Measurements from ENCODE around the gene IRGQ. TPM values are rescaled to one million over a fixed set of nuclear protein-coding genes. Genes with fewer than 3 reads are reported as not detected.
"Not testable (repeated sequence)": the region's sequence is repeated elsewhere in the genome, so short reads cannot be mapped to it uniquely, and the experiment has no call there.

The IRGQ gene
- total and polyA plus RNA-seq, 2 experiments from 2014 or later = 9.6 to 26.2 TPM

DNA sequence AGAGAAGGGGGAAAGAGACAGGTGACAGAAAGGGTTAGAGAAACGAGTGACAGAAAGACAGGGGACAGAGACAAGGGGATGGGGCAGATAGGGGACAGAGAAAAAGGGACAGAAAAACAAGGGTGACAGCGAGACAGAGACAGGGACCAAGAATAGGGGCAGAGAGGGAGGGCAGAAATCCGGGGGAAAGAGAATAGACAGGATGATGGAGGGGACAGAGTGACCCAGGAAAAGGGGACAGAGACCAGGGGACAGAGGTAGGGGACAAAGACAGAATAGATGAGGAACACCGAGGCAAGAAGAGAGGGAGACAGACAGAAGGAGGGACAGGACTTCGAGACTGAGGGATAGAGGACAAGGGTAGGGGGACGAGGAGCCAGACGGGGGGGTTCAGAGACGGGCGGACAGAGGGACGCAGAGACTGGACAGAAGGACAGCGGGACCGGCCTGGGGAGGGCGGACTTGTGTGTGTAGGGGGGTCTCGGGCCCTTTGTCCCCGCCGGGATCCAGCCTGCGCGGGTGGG, 43.1 kb upstream of the IRGQ start:
- Histone ChIP-seq H3K4me3 (peak overlapping the region; percentile 26), H3K27me3 (no peaks in the 10 kb centered on the region), H3K9me2 (replicated peaks; ENCODE audit: insufficient read depth) (no peaks in the 10 kb centered on the region), H4K20me1 (ENCODE audit: insufficient read depth, poor library complexity, severe bottlenecking) (no peaks in the 10 kb centered on the region), H3K4me2 (peak overlapping the region; percentile 85), H3K27ac (no peak overlapping the region), H2AFZ (no peak overlapping the region), H3K36me3 (replicated peaks; ENCODE audit: insufficient read depth, low read depth) (no peaks in the 10 kb centered on the region), H3K4me1 (ENCODE audit: insufficient read depth) (peaks cover 26% of the 10 kb centered on the region), H3K79me2 (no peaks in the 10 kb centered on the region), H3K9me3 (ENCODE audit: low read depth) (no peaks in the 10 kb centered on the region)
- WGBS (ENCODE audit: low lambda C conversion rate, missing lambda C conversion rate) = 11% methylated on average over 13 of the region's 18 CpGs
- TF ChIP-seq EZH2phosphoT487 (IDR thresholded peaks at IDR 0.05; ENCODE audit: low read depth, severe bottlenecking, unreplicated experiment) (no peak), EZH2 (IDR thresholded peaks at IDR 0.05; ENCODE audit: borderline replicate concordance) (no peak)
- TF ChIP-seq, protein P1, sequence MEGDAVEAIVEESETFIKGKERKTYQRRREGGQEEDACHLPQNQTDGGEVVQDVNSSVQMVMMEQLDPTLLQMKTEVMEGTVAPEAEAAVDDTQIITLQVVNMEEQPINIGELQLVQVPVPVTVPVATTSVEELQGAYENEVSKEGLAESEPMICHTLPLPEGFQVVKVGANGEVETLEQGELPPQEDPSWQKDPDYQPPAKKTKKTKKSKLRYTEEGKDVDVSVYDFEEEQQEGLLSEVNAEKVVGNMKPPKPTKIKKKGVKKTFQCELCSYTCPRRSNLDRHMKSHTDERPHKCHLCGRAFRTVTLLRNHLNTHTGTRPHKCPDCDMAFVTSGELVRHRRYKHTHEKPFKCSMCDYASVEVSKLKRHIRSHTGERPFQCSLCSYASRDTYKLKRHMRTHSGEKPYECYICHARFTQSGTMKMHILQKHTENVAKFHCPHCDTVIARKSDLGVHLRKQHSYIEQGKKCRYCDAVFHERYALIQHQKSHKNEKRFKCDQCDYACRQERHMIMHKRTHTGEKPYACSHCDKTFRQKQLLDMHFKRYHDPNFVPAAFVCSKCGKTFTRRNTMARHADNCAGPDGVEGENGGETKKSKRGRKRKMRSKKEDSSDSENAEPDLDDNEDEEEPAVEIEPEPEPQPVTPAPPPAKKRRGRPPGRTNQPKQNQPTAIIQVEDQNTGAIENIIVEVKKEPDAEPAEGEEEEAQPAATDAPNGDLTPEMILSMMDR (IDR thresholded peaks at IDR 0.05; ENCODE audit: poor library complexity) = no peak
- DNase-seq (ENCODE audit: low spot score) = no peak

DNA sequence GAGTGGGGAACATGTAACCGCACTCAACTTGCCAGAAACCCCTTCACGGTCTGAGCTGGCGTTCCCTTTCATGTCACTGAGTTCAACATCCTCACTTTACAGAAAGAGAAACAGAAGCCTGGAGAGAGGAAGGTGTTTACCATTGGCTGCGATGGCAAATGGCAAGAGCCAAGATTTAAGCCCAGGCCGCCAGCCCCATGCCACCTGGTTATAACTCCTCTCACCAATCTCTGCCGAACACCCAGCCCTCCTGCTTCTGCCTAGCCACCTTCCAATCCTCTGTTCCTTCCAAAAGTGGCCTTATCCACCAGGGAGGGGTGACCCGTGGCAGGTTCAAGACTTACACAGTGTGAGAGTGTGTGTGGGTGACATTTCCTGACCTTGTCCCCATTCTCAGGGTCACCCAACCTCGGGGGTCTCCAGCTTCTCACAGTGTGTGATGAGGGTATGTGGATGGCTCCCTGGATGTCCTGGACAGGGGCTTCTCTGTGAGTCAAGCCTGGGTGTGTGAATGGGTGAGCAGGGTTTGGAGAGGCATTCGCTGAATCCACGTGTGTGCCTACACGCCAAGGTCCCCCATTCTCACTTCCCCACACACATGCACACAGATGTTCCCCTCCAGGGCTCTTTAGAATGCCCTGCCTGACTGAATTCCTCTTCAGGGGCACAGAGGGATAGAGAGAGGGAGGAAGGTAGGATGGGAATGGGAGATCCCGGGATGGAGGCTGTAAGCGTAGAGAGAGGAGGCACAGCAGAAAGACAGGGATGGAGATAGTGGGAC, 42.5 kb upstream of the IRGQ start:
- H3K4me3 ChIP-seq = no peak overlapping the region
- H3K4me2 ChIP-seq = peak overlapping the region; percentile 85
- TF ChIP-seq, protein P1 (IDR thresholded peaks at IDR 0.05; ENCODE audit: poor library complexity) = no peak
- TF ChIP-seq EZH2 (IDR thresholded peaks at IDR 0.05; ENCODE audit: borderline replicate concordance) (no peak), EZH2phosphoT487 (IDR thresholded peaks at IDR 0.05; ENCODE audit: low read depth, severe bottlenecking, unreplicated experiment) (no peak)

DNA sequence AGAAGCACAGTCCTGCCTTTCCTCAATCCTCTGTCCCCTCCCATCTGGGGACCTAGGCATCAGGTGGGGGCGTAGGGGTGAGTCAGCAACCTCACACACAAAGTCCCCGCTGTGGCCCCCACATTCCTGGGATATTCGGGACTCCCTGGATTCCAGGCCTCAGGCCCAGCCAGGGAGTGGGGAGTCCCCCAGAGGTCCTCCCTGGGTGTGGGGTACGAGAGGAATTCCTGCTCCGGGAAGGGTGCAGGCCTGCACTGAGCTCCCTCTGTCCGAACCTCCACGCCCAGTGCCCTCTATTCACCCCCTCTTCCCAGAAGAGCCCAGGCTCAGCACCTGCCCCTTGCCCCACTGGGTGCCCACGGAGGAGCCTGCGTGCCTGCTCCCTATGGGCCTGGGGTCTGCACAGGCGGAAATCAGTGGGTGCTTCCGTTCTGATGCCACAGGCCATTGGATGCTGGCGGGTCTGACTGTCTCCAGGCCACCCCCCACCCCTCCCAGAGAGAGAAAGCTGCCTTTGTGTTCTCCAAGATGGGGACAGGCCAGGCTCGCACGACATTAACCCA, 40.3 kb upstream of the IRGQ start:
- no peak overlapping the region for H3K4me3 ChIP-seq
- H3K9me2 ChIP-seq (replicated peaks; ENCODE audit: insufficient read depth) = no peaks in the 10 kb centered on the region
- WGBS (ENCODE audit: low lambda C conversion rate, missing lambda C conversion rate) = 83% methylated on average over 14 of the region's 14 CpGs
- no peak overlapping the region for H3K4me2 ChIP-seq
- H3K4me1 ChIP-seq (ENCODE audit: insufficient read depth) = peaks cover 26% of the 10 kb centered on the region
- TF ChIP-seq EZH2 (IDR thresholded peaks at IDR 0.05; ENCODE audit: borderline replicate concordance) = no peak
- TF ChIP-seq, protein P1 (IDR thresholded peaks at IDR 0.05; ENCODE audit: poor library complexity) = no peak
- no peak for TF ChIP-seq EZH2phosphoT487 (IDR thresholded peaks at IDR 0.05; ENCODE audit: low read depth, severe bottlenecking, unreplicated experiment)
- no peaks in the 10 kb centered on the region for H4K20me1 ChIP-seq (ENCODE audit: insufficient read depth, poor library complexity, severe bottlenecking)
- no peak for DNase-seq (ENCODE audit: low spot score)
- H3K9me3 ChIP-seq (ENCODE audit: low read depth) = no peaks in the 10 kb centered on the region
- H3K27me3 ChIP-seq = no peaks in the 10 kb centered on the region
- no peaks in the 10 kb centered on the region for H3K79me2 ChIP-seq
- H2AFZ ChIP-seq = no peak overlapping the region
- H3K27ac ChIP-seq = no peak overlapping the region
- no peaks in the 10 kb centered on the region for H3K36me3 ChIP-seq (replicated peaks; ENCODE audit: insufficient read depth, low read depth)

More for the DNA sequence above, 42.5 kb upstream of the IRGQ start:
- Histone ChIP-seq H3K9me3 (ENCODE audit: low read depth) (no peaks in the 10 kb centered on the region), H3K36me3 (replicated peaks; ENCODE audit: insufficient read depth, low read depth) (no peaks in the 10 kb centered on the region), H2AFZ (no peak overlapping the region), H3K9me2 (replicated peaks; ENCODE audit: insufficient read depth) (no peaks in the 10 kb centered on the region), H3K79me2 (no peaks in the 10 kb centered on the region), H3K27me3 (no peaks in the 10 kb centered on the region), H3K4me1 (ENCODE audit: insufficient read depth) (peaks cover 26% of the 10 kb centered on the region), H3K27ac (no peak overlapping the region), H4K20me1 (ENCODE audit: insufficient read depth, poor library complexity, severe bottlenecking) (no peaks in the 10 kb centered on the region)
- 81% methylated on average over 13 of the region's 13 CpGs for WGBS (ENCODE audit: low lambda C conversion rate, missing lambda C conversion rate)
- DNase-seq (ENCODE audit: low spot score) = no peak

DNA sequence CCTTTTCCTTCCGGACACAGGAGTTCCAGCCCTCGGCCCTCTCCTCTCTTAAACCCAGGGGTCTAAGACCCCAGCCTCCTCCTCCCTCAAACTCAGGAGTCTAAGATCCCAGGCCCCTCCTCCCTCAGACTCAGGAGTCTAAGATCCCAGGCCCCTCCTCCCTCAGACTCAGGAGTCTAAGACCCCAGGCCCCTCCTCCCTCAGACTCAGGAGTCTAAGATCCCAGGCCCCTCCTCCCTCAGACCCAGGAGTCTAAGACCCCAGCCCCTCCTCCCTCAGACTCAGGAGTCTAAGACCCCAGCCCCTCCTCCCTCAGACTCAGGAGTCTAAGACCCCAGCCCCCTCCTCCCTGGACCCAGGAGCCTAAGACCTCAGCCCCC, 39.6 kb upstream of the IRGQ start:
- H2AFZ ChIP-seq = peak overlapping the region; percentile 73
- not testable (repeated sequence) for H3K36me3 ChIP-seq (replicated peaks; ENCODE audit: insufficient read depth, low read depth); H3K9me2 ChIP-seq (replicated peaks; ENCODE audit: insufficient read depth); H4K20me1 ChIP-seq (ENCODE audit: insufficient read depth, poor library complexity, severe bottlenecking); H3K9me3 ChIP-seq (ENCODE audit: low read depth); DNase-seq (ENCODE audit: low spot score); H3K79me2 ChIP-seq; H3K27me3 ChIP-seq
- WGBS (ENCODE audit: low lambda C conversion rate, missing lambda C conversion rate) = 8% methylated on average over 2 of the region's 2 CpGs
- H3K4me2 ChIP-seq = peak overlapping the region; percentile 78
- H3K27ac ChIP-seq = peak overlapping the region; percentile 70
- peaks cover 25% of the 10 kb centered on the region for H3K4me1 ChIP-seq (ENCODE audit: insufficient read depth)
- H3K4me3 ChIP-seq = peak overlapping the region; percentile 30
